ENCODE data around the gene TECPR2.
"Not testable (repeated sequence)": the region's sequence is repeated elsewhere in the genome, so short reads cannot be mapped to it uniquely, and the experiment has no call there.

Gene TECPR2, protein sequence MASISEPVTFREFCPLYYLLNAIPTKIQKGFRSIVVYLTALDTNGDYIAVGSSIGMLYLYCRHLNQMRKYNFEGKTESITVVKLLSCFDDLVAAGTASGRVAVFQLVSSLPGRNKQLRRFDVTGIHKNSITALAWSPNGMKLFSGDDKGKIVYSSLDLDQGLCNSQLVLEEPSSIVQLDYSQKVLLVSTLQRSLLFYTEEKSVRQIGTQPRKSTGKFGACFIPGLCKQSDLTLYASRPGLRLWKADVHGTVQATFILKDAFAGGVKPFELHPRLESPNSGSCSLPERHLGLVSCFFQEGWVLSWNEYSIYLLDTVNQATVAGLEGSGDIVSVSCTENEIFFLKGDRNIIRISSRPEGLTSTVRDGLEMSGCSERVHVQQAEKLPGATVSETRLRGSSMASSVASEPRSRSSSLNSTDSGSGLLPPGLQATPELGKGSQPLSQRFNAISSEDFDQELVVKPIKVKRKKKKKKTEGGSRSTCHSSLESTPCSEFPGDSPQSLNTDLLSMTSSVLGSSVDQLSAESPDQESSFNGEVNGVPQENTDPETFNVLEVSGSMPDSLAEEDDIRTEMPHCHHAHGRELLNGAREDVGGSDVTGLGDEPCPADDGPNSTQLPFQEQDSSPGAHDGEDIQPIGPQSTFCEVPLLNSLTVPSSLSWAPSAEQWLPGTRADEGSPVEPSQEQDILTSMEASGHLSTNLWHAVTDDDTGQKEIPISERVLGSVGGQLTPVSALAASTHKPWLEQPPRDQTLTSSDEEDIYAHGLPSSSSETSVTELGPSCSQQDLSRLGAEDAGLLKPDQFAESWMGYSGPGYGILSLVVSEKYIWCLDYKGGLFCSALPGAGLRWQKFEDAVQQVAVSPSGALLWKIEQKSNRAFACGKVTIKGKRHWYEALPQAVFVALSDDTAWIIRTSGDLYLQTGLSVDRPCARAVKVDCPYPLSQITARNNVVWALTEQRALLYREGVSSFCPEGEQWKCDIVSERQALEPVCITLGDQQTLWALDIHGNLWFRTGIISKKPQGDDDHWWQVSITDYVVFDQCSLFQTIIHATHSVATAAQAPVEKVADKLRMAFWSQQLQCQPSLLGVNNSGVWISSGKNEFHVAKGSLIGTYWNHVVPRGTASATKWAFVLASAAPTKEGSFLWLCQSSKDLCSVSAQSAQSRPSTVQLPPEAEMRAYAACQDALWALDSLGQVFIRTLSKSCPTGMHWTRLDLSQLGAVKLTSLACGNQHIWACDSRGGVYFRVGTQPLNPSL (N-terminal part only)
- 13.0 to 21.8 (median 21.8) reads per million in 3 experiments for total RNA-seq

DNA sequence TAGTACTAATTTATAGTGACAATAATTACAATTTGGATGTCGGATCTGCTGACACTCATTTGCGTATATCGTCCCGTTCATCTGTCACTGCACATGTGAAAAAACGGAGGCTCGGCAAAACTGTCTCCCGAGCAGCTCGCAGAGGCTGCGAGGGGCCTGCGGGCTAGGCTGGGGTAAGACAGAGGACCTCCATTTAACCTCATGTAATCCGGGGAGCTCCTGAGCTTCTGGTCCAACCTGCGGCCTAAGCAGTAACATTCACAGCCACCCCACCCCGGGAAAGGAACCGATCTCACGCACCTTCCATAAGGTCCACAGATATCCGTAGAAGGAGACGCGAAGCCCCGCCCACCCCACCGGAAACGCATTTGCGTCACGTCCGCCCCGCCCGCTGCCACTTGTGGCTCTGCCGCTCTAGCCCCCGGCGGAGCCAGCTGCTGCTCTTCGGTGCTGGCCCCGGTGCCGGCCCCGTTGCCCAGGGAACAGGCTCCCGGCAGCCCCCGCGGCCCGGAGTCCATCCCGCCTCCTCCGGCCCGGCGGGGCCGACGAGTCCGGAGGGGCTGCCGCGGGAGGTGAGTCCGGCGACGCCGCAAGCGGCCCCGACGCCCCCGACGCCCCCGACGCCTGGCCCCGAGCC is at the start of gene TECPR2, which contains the start of gene CINP:
TECPR2 (plus strand) TSS at position 397 of the 637 bp plus-strand sequence. CDS start 13,781 bp downstream, outside the sequence.
CINP (minus strand) TSS at position 346 of the 637 bp plus-strand sequence; CDS start at position 307, 39 bp downstream.
- DNase-seq = peak; percentile 91

DNA sequence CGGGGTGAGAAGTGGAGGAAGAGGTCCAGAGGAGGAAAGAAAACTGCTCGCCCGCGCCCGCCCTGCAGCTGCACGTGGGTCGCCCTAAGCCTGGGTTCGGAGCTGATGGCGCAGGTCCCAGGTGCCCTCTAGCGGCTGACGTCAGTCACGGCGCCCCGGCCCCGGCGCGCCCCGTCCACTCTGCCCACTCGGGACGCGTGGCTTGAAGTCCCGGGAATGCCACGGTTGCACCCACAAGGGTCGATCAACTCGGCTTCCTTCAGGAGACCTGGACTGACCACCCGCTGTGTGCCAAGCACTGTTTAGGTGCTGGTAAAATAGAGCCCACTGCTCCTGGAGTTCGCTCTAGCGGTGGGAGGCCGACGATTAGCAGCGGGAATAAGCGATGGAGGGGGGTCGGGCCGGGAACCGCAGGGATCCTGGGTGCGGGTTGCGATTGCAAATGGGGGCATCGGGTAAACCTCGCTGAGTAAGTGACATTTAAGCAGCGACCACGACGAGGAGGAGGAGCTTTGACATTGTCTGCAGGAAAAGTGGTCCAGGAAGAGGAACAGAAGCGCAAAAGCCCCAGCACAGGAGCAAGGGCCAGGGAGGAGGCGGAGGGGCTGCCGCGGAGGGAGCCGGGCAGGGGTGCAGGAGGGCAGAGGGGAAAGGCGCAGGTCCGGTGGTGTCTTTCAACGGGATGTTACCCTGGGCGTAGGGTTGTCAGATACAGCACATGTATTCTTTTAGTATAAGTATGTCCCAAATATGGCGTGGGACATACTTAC is 48.3 kb upstream of the TECPR2 start:
- peak; percentile 74 for DNase-seq

DNA sequence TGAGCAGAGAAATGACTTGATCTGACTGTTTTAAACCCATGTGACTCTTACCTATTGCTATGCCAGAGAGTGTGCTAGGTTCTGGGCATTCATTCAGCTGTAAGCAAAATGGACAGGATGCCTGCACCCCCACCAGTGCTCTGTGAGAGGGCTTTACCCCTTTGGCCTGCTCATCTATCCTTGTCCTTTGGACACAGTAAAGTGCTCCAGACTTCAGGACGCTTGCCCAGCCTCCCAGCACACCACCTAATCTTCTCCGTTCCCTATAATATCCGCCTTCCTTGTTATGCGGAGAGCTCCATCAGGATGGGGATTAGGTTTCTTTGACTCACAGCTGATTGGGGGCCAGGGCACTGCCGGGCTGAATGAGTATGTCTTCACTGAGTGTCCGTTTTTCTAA is 47.6 kb upstream of the TECPR2 start:
- no peak for DNase-seq

DNA sequence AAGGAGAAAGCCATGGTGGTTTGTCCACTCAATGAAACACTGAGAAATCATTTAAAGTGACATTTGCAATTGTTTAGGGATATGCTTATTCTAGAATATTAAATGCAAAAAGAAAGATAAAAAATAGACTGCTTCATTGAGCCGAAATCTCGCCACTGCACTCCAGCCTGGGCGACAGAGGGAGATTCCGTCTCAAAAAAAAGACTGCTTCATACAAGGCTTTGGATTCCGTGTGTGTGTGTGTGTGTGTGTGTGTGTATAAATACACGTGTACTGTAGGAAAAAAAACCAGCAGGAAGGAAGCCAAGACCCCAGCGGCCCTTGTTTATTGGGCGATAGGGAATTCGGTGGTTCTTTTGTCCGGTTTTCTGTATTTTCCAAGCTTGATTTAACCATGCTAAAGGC is 46.4 kb upstream of the TECPR2 start:
- no peak for DNase-seq

DNA sequence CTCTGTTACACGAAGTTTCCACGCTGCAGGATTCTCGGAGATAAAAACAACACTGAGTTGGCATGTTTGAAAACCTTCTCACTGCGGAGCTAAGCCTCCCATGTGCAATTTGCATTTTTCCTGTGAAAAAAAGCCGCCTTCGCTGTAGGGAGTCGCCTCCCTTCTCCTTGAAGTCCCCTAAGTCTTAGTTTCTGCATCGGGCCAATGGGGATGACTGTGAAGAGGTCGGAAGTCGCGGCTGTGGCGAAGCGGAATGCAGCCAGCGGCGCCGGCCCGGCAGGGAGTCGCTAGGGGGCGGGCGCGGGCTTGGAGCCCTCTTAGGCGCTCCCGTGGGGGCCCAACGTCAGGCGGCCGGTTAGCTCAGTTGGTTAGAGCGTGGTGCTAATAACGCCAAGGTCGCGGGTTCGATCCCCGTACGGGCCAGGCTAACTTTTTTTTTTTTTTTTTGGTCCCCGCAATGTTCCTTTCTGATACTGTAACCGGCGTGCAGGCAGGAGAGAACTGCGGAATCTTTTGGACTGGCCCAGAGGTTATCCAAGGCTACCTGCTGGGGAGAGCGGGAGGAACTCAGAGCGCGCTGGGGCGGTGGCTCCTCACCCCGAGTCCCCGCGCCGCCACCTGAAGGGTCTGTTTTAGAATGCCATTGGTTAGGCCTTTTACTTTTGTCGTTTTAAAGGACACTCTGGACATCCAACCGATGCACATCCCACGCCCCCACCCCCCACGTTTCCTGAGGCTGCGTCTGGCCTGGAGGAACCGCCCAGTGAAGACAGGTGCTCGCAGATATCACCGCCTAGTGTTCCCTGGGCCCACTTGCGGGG is 45.8 kb upstream of the TECPR2 start:
- peak; percentile 94 for DNase-seq

DNA sequence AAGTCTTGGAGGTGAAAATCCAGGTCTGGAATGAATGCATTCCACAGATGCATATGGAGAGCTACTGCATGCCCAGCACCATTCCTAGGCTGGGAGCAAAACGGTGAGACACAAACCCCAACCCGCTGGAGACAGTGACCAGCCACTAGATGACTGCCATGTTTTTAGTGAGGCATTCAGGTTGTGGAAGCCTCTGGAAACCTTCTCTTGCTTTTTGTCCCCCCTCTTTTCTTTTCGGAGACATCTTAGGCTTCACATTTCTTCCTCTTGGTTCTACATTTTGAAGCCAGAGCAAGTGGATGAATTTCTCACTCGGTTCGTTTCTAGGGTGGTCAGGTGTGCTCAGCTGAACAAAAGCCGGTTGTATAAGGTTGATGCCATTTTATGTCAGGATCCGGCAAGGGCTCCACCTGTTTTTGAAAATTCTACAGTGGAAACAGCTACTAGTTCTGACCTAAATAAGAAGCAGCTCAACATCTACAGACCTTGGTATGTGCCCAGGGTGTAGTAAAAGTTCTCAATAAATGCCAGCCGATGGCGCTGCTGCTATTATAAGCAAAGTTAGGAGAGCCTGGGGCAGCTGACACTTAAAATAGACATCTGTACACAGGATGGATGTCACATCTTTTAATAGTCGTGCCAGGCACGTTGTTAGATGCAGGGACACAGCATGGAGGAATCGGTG is 45.0 kb upstream of the TECPR2 start:
- peak; percentile 13 for DNase-seq

DNA sequence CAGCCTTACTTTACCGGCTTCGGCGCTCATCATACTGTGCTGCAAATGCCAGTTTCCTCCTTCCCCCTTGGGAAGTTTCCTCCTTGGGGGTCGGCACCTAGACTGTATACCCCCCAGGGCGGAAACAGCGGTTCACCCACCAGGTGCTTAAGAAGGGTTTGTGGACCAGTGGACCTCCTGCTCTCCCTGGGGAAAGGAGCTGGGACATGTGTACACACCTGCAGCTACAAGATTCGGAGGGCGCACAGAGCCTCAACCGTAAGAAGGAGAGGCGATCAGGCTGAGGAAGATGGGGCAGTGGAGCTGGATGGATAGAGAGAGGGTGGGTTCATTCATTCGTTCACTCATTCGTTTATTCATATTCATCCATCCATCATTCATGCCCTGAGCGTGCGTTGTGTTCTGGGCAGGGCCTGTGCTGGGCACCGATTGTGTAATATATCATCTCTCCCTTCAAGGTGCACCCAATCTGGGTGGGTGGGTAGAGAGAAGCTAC is 43.9 kb upstream of the TECPR2 start:
- no peak for DNase-seq

DNA sequence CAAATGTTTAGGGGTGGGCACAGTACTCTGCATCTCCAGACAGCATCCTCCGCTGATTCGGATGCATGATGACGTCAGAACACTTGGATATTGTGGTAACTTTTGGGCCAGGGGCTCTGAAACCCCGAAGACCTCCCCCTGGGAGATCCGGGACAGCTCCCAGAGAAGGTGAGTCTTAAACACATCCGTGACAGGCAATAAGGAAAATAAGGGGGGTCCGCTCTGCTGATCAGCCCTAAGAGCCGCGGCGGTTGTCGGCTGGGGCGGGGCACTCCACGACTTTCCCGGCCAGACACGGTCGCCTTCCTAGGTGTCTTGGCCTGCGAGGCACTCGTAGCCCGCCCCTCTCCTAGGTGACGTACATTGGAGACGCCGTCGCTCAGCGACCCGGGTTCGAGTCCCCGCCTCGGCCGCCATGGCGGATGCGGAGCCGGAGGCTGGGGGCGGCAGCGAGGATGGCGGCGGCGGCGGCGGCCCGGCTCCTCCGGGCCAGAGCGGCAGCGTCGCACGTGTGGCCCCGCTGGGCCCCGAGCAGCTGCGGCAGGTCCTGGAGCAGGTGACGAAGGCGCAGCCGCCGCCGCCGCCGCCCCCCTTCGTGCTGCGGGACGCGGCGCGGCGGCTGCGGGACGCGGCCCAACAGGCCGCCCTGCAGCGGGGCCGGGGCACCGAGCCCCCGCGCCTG is 43.2 kb upstream of the TECPR2 start, which contains the start of gene ZNF839:
ZNF839 (plus strand) TSS at position 396 of the 682 bp plus-strand sequence; CDS start at position 416, 20 bp downstream.
- DNase-seq = peak; percentile 91

DNA sequence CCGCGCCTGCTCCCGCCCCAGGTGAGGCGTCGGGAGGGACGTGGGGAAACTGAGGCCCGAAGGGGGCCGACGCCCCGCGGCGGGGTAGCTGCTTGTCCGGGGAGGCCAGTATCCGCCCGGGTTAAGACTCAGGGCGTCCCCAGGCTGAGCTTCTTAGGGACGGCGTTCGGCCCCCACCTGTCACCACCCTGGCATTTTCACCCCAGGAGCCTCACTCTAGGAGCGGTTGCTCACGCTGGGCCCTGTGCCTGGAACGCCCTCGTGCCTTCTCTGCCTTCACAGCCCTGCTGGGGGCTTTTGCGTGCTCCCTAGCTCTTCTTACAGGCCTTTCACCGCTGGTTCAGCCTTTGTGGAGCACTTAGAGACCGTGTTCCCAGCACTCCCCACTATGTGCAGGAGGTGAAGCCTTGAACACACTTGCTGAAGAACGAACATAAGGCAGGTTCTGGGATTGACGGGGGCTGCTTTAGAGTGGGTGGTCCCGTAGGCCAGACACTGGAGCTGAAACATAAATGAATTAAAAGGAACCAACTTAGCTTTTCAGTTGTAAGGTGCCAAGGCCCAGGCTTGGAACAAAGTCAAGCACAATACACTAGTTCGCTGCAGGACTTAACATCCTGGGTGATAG is 42.6 kb upstream of the TECPR2 start:
- DNase-seq = peak; percentile 44

DNA sequence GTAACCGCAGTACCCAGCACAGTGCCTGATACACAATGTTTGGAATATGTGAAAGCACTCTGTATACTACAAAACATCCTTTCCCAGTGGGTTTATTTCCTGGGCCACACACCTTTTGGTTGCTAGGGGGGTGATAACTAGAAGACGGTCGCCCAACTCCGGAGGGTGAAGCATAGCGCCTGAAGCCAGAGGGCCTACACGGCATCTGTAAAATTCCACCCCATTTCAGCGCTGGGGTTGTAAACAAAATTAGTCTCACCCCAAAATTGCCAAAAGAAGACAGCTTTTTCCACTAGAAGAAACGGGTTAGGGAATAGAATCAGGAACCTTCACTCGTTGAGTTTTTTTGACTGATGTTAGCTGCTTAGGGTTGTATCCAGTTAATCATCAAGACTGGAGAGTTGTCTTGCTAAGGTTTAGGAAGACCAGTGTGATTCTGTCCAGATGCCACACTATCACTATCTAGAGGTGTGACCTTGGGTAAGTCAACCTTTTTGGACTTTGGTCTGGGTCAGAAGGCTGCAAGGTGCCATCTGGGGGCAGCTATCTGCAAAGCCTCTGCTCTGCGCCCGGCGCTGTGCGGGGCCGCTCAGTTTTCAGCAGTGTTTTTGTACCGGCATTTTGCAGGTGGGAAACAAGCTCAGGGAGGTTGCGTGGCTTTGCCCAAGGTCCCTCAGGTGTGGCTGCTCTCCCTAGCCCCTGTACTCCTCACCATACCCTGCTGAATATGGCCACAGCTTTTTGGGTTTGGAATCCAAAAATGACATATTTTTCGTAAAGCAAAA is 41.9 kb upstream of the TECPR2 start:
- DNase-seq = no peak

DNA sequence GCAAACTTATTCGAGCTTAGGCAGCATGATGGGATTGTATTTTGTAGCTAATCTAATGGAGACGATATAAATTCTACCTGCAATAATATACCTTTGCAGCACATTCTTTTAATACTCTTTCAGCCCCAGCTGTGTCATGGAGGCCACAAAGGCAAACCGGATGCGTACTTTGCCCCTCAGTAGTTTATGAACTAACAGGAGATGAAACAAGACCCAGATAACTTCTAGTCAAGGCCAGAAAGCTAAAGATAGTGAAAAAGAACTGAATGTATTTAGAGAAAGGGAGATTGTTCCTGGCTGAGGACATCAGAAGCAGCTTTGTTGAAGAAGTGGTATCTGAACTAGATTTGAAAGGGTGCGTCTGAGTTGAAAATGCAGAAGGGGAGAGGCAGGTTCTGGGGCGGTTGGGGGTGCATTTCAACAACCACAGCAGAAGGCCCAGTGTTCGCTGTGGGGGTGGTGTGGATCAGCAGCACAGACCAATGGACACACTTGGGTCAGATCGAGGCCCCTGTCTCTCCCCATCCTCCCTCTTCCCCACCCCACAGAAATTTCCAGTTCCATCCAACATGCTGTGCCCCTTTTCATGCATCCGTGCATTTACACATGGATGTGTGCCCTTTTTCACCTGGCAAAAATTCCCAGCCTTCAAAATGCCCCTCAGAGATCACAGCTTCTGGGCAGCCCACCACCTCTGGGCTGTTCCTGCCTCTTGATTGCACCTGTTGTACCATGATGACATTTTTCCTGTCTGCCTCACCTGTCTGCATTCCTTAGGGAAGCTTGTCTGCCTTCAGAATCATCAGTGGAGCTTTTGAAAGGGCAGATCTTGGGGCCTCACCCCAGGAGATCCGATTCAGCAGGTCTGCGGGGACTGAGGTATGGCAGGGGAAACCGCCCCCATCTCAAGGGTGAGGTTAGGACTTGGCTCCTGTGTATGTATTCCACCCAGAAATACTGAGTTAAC is 41.0 kb upstream of the TECPR2 start:
- DNase-seq = no peak

DNA sequence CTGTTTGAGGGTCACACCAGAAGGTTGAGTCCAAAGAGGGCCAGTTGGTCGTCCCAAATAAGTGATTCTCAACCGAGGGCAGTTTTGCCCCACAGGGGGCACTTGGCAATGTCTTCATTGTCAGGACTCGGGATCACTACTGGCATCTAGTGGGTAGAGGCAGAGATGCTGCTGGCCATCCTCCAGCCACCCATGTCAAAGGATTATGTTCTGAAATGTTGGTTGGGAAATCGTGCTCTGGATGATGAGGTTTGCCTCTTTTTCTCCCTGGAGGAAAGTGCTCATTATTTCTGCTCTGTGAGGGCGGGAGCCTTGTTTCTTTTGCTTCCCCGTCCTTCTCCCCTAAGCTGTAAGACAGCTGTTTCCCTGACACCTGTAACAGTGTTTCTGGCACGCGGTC is 39.6 kb upstream of the TECPR2 start:
- no peak for DNase-seq

DNA sequence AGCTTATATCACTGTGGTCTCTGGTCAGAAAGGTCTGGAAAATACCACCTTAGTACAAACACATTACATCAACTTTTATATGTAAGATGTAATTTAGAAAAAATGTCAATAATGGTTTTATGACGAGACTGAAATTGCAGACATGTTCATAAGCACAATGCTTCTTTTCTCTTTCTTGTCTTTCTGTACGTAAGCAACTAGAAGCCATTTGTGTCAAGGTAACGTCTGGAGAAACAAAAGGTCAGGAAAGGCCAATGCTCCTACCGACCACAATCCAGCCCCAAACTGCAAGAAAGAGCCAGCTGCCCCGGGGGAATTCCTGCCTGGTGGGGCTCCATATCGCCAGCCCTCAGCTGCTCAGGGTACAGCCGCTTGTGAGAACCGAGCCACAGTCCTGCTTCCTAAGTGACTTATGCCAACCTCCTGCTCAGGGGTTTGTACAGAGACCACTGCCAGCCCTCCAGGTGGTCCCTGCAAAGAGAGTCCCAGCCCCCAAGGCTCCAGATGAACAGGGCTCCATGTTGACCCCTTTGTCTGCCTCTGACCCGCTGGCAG is 36.9 kb upstream of the TECPR2 start:
- no peak for DNase-seq

DNA sequence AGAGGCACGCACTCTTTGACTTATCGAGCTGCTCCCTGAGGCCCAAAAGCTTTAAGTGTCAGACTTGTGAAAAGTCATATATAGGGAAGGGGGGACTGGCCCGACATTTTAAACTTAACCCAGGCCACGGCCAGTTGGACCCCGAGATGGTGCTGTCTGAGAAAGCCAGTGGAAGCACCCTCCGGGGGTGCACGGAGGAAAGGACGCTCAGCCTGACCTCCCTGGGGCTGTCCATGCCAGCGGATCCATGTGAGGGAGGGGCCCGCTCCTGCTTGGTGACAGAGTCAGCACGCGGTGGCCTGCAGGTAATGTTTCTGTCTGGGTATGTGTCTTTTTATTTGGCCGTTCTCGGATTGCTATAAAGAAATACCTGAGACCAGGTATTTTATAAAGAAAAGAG is 36.2 kb upstream of the TECPR2 start:
- DNase-seq = no peak

DNA sequence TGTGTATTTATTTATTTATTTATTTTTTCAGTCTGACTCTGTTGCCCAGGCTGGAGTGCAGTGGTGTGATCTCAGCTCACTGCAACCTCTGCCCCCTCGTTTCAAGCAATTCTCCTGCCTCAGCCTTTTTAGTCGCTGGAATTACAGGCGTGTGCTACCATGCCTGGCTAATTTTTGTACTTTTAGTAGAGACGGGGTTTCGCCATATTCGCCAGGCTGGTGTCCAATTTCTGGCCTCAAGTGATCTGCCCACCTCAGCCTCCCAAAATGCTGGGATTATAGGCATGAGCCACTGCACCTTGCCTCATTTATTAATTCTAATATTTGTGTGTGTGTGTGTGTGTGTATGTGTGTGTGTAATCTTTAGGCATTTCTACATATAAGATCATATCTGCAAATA is 33.4 kb upstream of the TECPR2 start:
- DNase-seq = not testable (repeated sequence)

DNA sequence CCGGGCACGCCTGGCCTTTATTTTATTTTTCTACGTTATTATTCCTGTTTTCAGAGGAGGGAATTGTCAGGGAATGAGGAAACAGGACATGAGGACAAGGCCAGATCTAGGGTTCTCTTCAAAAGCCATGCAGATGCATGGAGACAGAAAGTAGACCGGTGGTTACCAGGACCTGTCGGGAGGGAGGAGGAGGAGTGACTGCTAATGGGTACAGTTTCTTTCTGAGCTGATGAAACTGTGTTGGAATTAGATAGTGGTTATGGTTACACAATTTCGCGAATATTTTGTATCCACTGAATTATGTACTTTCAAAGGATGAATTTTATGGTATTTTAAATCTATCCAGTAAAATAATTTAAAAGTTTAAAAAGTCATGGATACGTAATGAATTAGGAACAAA is 31.9 kb upstream of the TECPR2 start:
- no peak for DNase-seq
